IMR-90 (cell line): Measurements from ENCODE around the gene COX6B2. TPM values are rescaled to one million over a fixed set of nuclear protein-coding genes. Genes with fewer than 3 reads are reported as not detected.

Experiments
- ATAC-seq: fragments of 200-7000 bp; cut with Tn5 transposase; 2 replicates; pipeline ENCODE4 v1.9.1; 2020; ENCODE audit warnings: low read depth, mild to moderate bottlenecking, moderate library complexity
- BruUV-seq: library from RNA; stranded (reverse); fragments of 400-500 nt; replicated peaks from 2 replicates; lab custom pipeline; 2021; lab: Mats Ljungman, UMichigan
- CTCF ChIA-PET: fragments of 300-600 bp; formaldehyde crosslinking; extraction: SDS; loops from one replicate; lab custom pipeline; 2021; ENCODE audit warnings: antibody characterized with exemption; lab: Yijun Ruan, JAX
- POLR2A ChIA-PET: fragments of 300-600 bp; sonication (Branson Sonifier 250); formaldehyde crosslinking; loops from one replicate; lab custom pipeline; 2022; ENCODE audit warnings: antibody characterized with exemption; ENCODE audit not compliant: unreplicated experiment; lab: Charles Lee
- DNase-seq: peaks from one replicate; pipeline ENCODE4 v3.0.0; 2013
- H2AFZ ChIP-seq: replicated peaks from 2 replicates; pipeline ENCODE3; 2013; ENCODE audit warnings: low read length, mild to moderate bottlenecking; ENCODE audit not compliant: poor library complexity
- H2AK5ac ChIP-seq: 2 replicates; pipeline ENCODE4 v1.6.1; 2013; ENCODE audit warnings: low read depth, low read length, inconsistent platforms
- H2AK9ac ChIP-seq: replicated peaks from 2 replicates; pipeline ENCODE3; 2013; ENCODE audit warnings: mild to moderate bottlenecking, low read depth, low read length, moderate library complexity; ENCODE audit not compliant: poor library complexity
- H2BK120ac ChIP-seq: 2 replicates; pipeline ENCODE4 v1.6.1; 2013; ENCODE audit warnings: low read depth, low read length, inconsistent platforms
- H2BK15ac ChIP-seq: 3 replicates; pipeline ENCODE4 v1.6.1; 2013; ENCODE audit warnings: low read depth, low read length, inconsistent platforms
- H2BK20ac ChIP-seq: 2 replicates; pipeline ENCODE4 v1.6.1; 2013; ENCODE audit warnings: low read depth, mild to moderate bottlenecking, inconsistent platforms, low read length, moderate library complexity
- H2BK5ac ChIP-seq: 2 replicates; pipeline ENCODE4 v1.6.1; 2013; ENCODE audit warnings: mild to moderate bottlenecking, low read depth, low read length, inconsistent platforms; ENCODE audit not compliant: poor library complexity, severe bottlenecking
- H3K14ac ChIP-seq: replicated peaks from 2 replicates; pipeline ENCODE4 v1.6.1; 2013; ENCODE audit warnings: low read depth, low read length, inconsistent platforms
- H3K18ac ChIP-seq: 2 replicates; pipeline ENCODE4 v1.6.1; 2013; ENCODE audit warnings: low read depth, low read length, control low read depth
- H3K23ac ChIP-seq: 2 replicates; pipeline ENCODE4 v1.6.1; 2013; ENCODE audit warnings: low read depth, low read length, inconsistent platforms
- H3K27ac ChIP-seq: 2 replicates; pipeline ENCODE4 v1.5.1; 2013; ENCODE audit warnings: mild to moderate bottlenecking, control low read depth, low read length; ENCODE audit not compliant: insufficient read depth
- H3K27me3 ChIP-seq: 2 replicates; pipeline ENCODE4 v1.6.1; 2013; ENCODE audit warnings: low read length; ENCODE audit not compliant: control insufficient read depth, insufficient read depth
- H3K36me3 ChIP-seq: 2 replicates; pipeline ENCODE4 v1.6.1; 2013; ENCODE audit warnings: low read length, mixed read lengths; ENCODE audit not compliant: control insufficient read depth, insufficient read depth
- H3K4ac ChIP-seq: 2 replicates; pipeline ENCODE4 v1.6.1; 2013; ENCODE audit warnings: low read depth, low read length, inconsistent platforms
- H3K4me1 ChIP-seq: 2 replicates; pipeline ENCODE4 v1.6.1; 2013; ENCODE audit warnings: low read length, mixed read lengths; ENCODE audit not compliant: control insufficient read depth, insufficient read depth
- H3K4me2 ChIP-seq: 2 replicates; pipeline ENCODE4 v1.6.1; 2013; ENCODE audit warnings: low read depth, mild to moderate bottlenecking, control low read depth, low read length, moderate library complexity
- H3K4me3 ChIP-seq: 2 replicates; pipeline ENCODE4 v1.5.1; 2013; ENCODE audit warnings: low read depth, mild to moderate bottlenecking, control low read depth, low read length, moderate library complexity; ENCODE audit not compliant: insufficient read depth
- H3K56ac ChIP-seq: 2 replicates; pipeline ENCODE4 v1.6.1; 2013; ENCODE audit warnings: low read length, inconsistent platforms; ENCODE audit not compliant: insufficient read depth; ENCODE audit errors: extremely low read depth
- H3K79me1 ChIP-seq, 2 experiments: 2 replicates each; pipeline ENCODE4 v1.6.1; 2013; ENCODE audit warnings: low read length in 2 of 2, inconsistent platforms in 1 of 2, low read depth in 1 of 2
- H3K9ac ChIP-seq: 2 replicates; pipeline ENCODE4 v1.6.1; 2013; ENCODE audit warnings: low read depth, low read length, control low read depth
- H3K9me1 ChIP-seq: 2 replicates; pipeline ENCODE4 v1.6.1; 2013; ENCODE audit warnings: low read length, inconsistent platforms; ENCODE audit not compliant: insufficient read depth
- H3K9me3 ChIP-seq: 2 replicates; pipeline ENCODE4 v1.6.1; 2013; ENCODE audit warnings: low read length; ENCODE audit not compliant: control insufficient read depth, insufficient read depth
- H4K20me1 ChIP-seq: 2 replicates; pipeline ENCODE4 v1.6.1; 2013; ENCODE audit warnings: low read length, inconsistent platforms; ENCODE audit not compliant: insufficient read depth
- H4K5ac ChIP-seq: 2 replicates; pipeline ENCODE4 v1.6.1; 2013; ENCODE audit warnings: mild to moderate bottlenecking, low read depth, low read length, control low read depth
- H4K8ac ChIP-seq, 2 experiments: 2 replicates each; pipeline ENCODE4 v1.6.1; 2013; ENCODE audit warnings: low read depth in 2 of 2, low read length in 2 of 2, control low read depth in 1 of 2, inconsistent platforms in 1 of 2
- H4K91ac ChIP-seq: 2 replicates; pipeline ENCODE4 v1.6.1; 2013; ENCODE audit warnings: low read depth, low read length, inconsistent platforms; ENCODE audit not compliant: insufficient read depth
- CEBPB ChIP-seq: IDR thresholded peaks from 2 replicates; pipeline ENCODE4 v1.6.1; 2012; ENCODE audit warnings: low read depth, low read length, improper control_type of control experiment
- CHD1 ChIP-seq: IDR thresholded peaks from 2 replicates; pipeline ENCODE4 v1.6.1; 2012; ENCODE audit warnings: low read depth, low read length, improper control_type of control experiment
- CTCF ChIP-seq: conservative IDR thresholded peaks from 2 replicates; pipeline ENCODE4 v1.5.1; 2012; ENCODE audit warnings: mild to moderate bottlenecking, low read depth, low read length, improper control_type of control experiment
- MAZ ChIP-seq: IDR thresholded peaks from 2 replicates; pipeline ENCODE4 v1.6.1; 2012; ENCODE audit warnings: low read depth, mild to moderate bottlenecking, low read length, improper control_type of control experiment, moderate library complexity, borderline replicate concordance
- MXI1 ChIP-seq: IDR thresholded peaks from 2 replicates; pipeline ENCODE4 v1.6.1; 2012; ENCODE audit warnings: low read depth, mild to moderate bottlenecking, low read length, moderate library complexity, borderline replicate concordance
- POLR2A ChIP-seq: IDR thresholded peaks from 2 replicates; pipeline ENCODE4 v1.6.1; 2012; ENCODE audit warnings: mild to moderate bottlenecking, low read depth, low read length
- WGBS, 2 experiments: methylation state at CpG; one replicate each; pipeline versions ENCODE4 v1.1.5 to v1.1.7; 2013; ENCODE audit warnings: missing lambda C conversion rate in 2 of 2; ENCODE audit not compliant: insufficient read length in 1 of 2; ENCODE audit errors: extremely low coverage in 2 of 2; 5-methylcytosine and 5-hydroxymethylcytosine counted together
- dilution Hi-C: fragments of 300-500 bp; cut with HindIII; formaldehyde crosslinking; loops from one replicate; pipeline ENCODE4 v1.14.3; 2018; ENCODE audit warnings: low sequenced_read_pairs; ENCODE audit not compliant: unreplicated experiment
- in situ Hi-C: fragments of 300-500 bp; cut with MboI; formaldehyde crosslinking; loops from 3 replicates; pipeline ENCODE4 v1.14.3; 2019; ENCODE audit warnings: low sequenced_read_pairs, inconsistent platforms, mixed read lengths
- intact Hi-C: fragments of 100-400 bp; cut with micrococcal nuclease; formaldehyde crosslinking; loops from 2 replicates; pipeline ENCODE4 v1.10.0; 2022
- polyA plus RNA-seq, 3 experiments: library from polyadenylated mRNA; depleted of rRNA; stranded (reverse); fragments of >200 nt; gene quantifications; 2 replicates each; pipeline ENCODE4 v1.2.3, GENCODE V29; 2012; ENCODE audit warnings: low replicate concordance in 1 of 3
- total RNA-seq: library from RNA; depleted of rRNA; stranded (reverse); fragments of >200 nt; gene quantifications from 2 replicates; pipeline ENCODE4 v1.2.3, GENCODE V29; 2012
- TF ChIP-seq, protein P1 (sequence below): fragments of 150-350 bp; IDR thresholded peaks from 2 replicates; pipeline ENCODE4 v1.6.1; 2017; ENCODE audit warnings: mild to moderate bottlenecking, antibody characterized with exemption, low read length, low read depth

Gene COX6B2
- total and polyA plus RNA-seq, 2 of the 4 experiments (the other 2 are of a cell fraction): 0.19 TPM; not detected in 1

GRCh38 chr19:55353356-55353802, 1.1 kb downstream of the COX6B2 start:
- H3K14ac ChIP-seq: no peak overlapping the region
- no peak overlapping the region for H3K27ac ChIP-seq
- no peak overlapping the region for H3K4ac ChIP-seq
- H3K4me1 ChIP-seq: peaks cover 5% of the 10 kb centered on the region; the same call in 1 of the 2 replicates
- H2BK20ac ChIP-seq: no peak overlapping the region
- no peaks in the 10 kb centered on the region for H3K9me1 ChIP-seq
- no peak overlapping the region for H2BK120ac ChIP-seq
- no peaks in the 10 kb centered on the region for H3K79me1 ChIP-seq
- no peak overlapping the region for H2AK9ac ChIP-seq
- H3K23ac ChIP-seq: peak overlapping the region; percentile 56; the same call in 1 of the 2 replicates
- no peak overlapping the region for H4K91ac ChIP-seq
- TF ChIP-seq POLR2A (no peak), MXI1 (no peak), CHD1 (no peak), MAZ (no peak), CTCF (no peak), CEBPB (no peak)
- TF ChIP-seq, protein P1, sequence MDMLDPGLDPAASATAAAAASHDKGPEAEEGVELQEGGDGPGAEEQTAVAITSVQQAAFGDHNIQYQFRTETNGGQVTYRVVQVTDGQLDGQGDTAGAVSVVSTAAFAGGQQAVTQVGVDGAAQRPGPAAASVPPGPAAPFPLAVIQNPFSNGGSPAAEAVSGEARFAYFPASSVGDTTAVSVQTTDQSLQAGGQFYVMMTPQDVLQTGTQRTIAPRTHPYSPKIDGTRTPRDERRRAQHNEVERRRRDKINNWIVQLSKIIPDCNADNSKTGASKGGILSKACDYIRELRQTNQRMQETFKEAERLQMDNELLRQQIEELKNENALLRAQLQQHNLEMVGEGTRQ: no peak
- in situ Hi-C loops: no loop called here
- no peaks in the 10 kb centered on the region for H3K9me3 ChIP-seq
- peak overlapping the region; percentile 93 for H2AFZ ChIP-seq
- dilution Hi-C loops: no loop called here
- peaks cover 43% of the 10 kb centered on the region for H3K27me3 ChIP-seq
- 0 out of 2 replicates have a peak overlapping the region, but pooled peaks have one; percentile 7 for H3K9ac ChIP-seq
- H4K8ac ChIP-seq: no peak overlapping the region
- CTCF ChIA-PET: no interaction called here
- no peak overlapping the region for H4K5ac ChIP-seq
- peaks cover 7% of the 10 kb centered on the region; the same call in 1 of the 2 replicates for H4K20me1 ChIP-seq
- H3K56ac ChIP-seq: no peak overlapping the region
- POLR2A ChIA-PET: no interaction called here
- intact Hi-C loops: no loop called here
- DNase-seq: no peak
- H3K36me3 ChIP-seq: no peaks in the 10 kb centered on the region
- peak overlapping the region; percentile 65 for H3K4me3 ChIP-seq
- no TSS peak for BruUV-seq
- no peak overlapping the region for H3K18ac ChIP-seq
- peak overlapping the region; percentile 86 for H3K4me2 ChIP-seq
- 18% methylated on average over 6 of the region's 24 CpGs; no CpG with 5 or more reads in 1 of the 2 experiments for WGBS, 2 experiments
- H2BK15ac ChIP-seq: no peak overlapping the region
- no peak overlapping the region for H2AK5ac ChIP-seq
- no peak overlapping the region for H2BK5ac ChIP-seq
- peak; percentile 5 for ATAC-seq
